Mesothelial cell of epicardium (in vitro differentiated cells): ENCODE data around the gene IER5L. TPM values are rescaled to one million over a fixed set of nuclear protein-coding genes. Genes with fewer than 3 reads are reported as not detected.

ENCODE experiments used
- DNase-seq, 2 experiments: peaks; one replicate each; pipeline ENCODE4 v3.0.0; 2021; ENCODE audit warnings: low spot score in 2 of 2; ENCODE audit not compliant: unreplicated experiment in 2 of 2
- H3K27ac Mint-ChIP-seq: 2 replicates; pipeline ENCODE4 v1.8.0; 2021; ENCODE audit warnings: mixed read lengths
- H3K27me3 Mint-ChIP-seq: 2 replicates; pipeline ENCODE4 v1.8.0; 2021; ENCODE audit warnings: low read depth, mixed read lengths
- H3K36me3 Mint-ChIP-seq: 2 replicates; pipeline ENCODE4 v1.8.0; 2021; ENCODE audit warnings: mixed read lengths
- H3K4me1 Mint-ChIP-seq: 2 replicates; pipeline ENCODE4 v1.8.0; 2021; ENCODE audit warnings: mixed read lengths
- H3K4me3 Mint-ChIP-seq: 2 replicates; pipeline ENCODE4 v1.8.0; 2021; ENCODE audit warnings: mild to moderate bottlenecking, moderate library complexity, mixed read lengths
- H3K9me3 Mint-ChIP-seq: 2 replicates; pipeline ENCODE4 v1.8.0; 2021; ENCODE audit warnings: mixed read lengths
- CTCF ChIP-seq: fragments of 200-600 bp; sonication (generic); IDR thresholded peaks from one replicate; pipeline ENCODE4 v1.5.0; 2021; ENCODE audit warnings: antibody characterized with exemption; ENCODE audit not compliant: unreplicated experiment
- total RNA-seq: library from RNA; stranded (reverse); gene quantifications from 3 replicates; pipeline ENCODE4 v1.2.1, GENCODE V29; 2021

Gene IER5L
- total RNA-seq: 31.3 to 34.7 TPM (median 31.9 TPM) in 3 replicates

GRCh38 chr9:129177791-129178567 lies at the start of gene IER5L:
IER5L (minus strand) TSS chr9:129178261; CDS start chr9:129178052, 209 bp downstream.
- Mint-ChIP-seq H3K27ac (peak within 1 kb of the TSS; percentile 95), H3K4me3 (peak within 1 kb of the TSS; percentile 99), H3K4me1 (peaks cover 14% of the 10 kb centered on the region), H3K27me3 (peaks cover 3% of the 10 kb centered on the region), H3K9me3 (no peaks in the 10 kb centered on the region), H3K36me3 (no peaks in the 10 kb centered on the region)
- no peak for TF ChIP-seq CTCF
- DNase-seq: peak; percentile 95 to 99

GRCh38 chr9:129227843-129228189 lies 49.8 kb upstream of the IER5L start:
- H3K4me3 Mint-ChIP-seq: no peak overlapping the region
- H3K9me3 Mint-ChIP-seq: no peaks in the 10 kb centered on the region
- no peaks in the 10 kb centered on the region for H3K36me3 Mint-ChIP-seq
- no peaks in the 10 kb centered on the region for H3K27me3 Mint-ChIP-seq
- no peak for DNase-seq
- TF ChIP-seq CTCF: no peak
- peaks cover 32% of the 10 kb centered on the region for H3K4me1 Mint-ChIP-seq
- H3K27ac Mint-ChIP-seq: no peak overlapping the region

GRCh38 chr9:129225815-129226214 lies 47.8 kb upstream of the IER5L start:
- no peaks in the 10 kb centered on the region for H3K36me3 Mint-ChIP-seq
- TF ChIP-seq CTCF: no peak
- H3K27ac Mint-ChIP-seq: peak overlapping the region; percentile 98
- DNase-seq: peak; percentile 75 to 84
- peaks cover 28% of the 10 kb centered on the region for H3K4me1 Mint-ChIP-seq
- no peaks in the 10 kb centered on the region for H3K27me3 Mint-ChIP-seq
- no peaks in the 10 kb centered on the region for H3K9me3 Mint-ChIP-seq
- peak overlapping the region; percentile 3 for H3K4me3 Mint-ChIP-seq

GRCh38 chr9:129225490-129225778 lies 47.4 kb upstream of the IER5L start:
- peaks cover 28% of the 10 kb centered on the region for H3K4me1 Mint-ChIP-seq
- DNase-seq: no peak
- H3K9me3 Mint-ChIP-seq: no peaks in the 10 kb centered on the region
- TF ChIP-seq CTCF: no peak
- H3K27me3 Mint-ChIP-seq: no peaks in the 10 kb centered on the region
- peak overlapping the region; percentile 3 for H3K4me3 Mint-ChIP-seq
- H3K27ac Mint-ChIP-seq: peak overlapping the region; percentile 98
- H3K36me3 Mint-ChIP-seq: no peaks in the 10 kb centered on the region

GRCh38 chr9:129224618-129225489 lies 46.8 kb upstream of the IER5L start:
- peaks cover 1% of the 10 kb centered on the region for H3K36me3 Mint-ChIP-seq
- peak overlapping the region; percentile 98 for H3K27ac Mint-ChIP-seq
- TF ChIP-seq CTCF: no peak
- no peak for DNase-seq
- H3K4me3 Mint-ChIP-seq: no peak overlapping the region
- H3K27me3 Mint-ChIP-seq: no peaks in the 10 kb centered on the region
- peaks cover 28% of the 10 kb centered on the region for H3K4me1 Mint-ChIP-seq
- H3K9me3 Mint-ChIP-seq: no peaks in the 10 kb centered on the region
